ENCODE results near the gene ZFAND6.
A peak's percentile ranks its signal among the peaks of the same experiment; 100 is the strongest.
"Not testable (repeated sequence)": the region's sequence is repeated elsewhere in the genome, so short reads cannot be mapped to it uniquely, and the experiment has no call there.

Gene ZFAND6

GRCh38 chr15:80127911-80128310, 68.4 kb downstream of the ZFAND6 start:
- no peak for DNase-seq (ENCODE audit: low read depth)
- no peak overlapping the region for H3K4me3 ChIP-seq (ENCODE audit: low read depth, low read length)

GRCh38 chr15:80132382-80132781, 72.9 kb downstream of the ZFAND6 start:
- no peak for DNase-seq (ENCODE audit: low read depth)
- H3K4me3 ChIP-seq (ENCODE audit: low read depth, low read length): no peak overlapping the region

- no peak overlapping the region for H3K4me3 ChIP-seq (ENCODE audit: low read depth, low read length)
- DNase-seq (ENCODE audit: low read depth): no peak
Measured at GRCh38 chr15:80136854-80137253, 77.4 kb downstream of the ZFAND6 start.

GRCh38 chr15:80138961-80139360, 79.5 kb downstream of the ZFAND6 start:
- no peak overlapping the region for H3K4me3 ChIP-seq (ENCODE audit: low read depth, low read length)
- no peak for DNase-seq (ENCODE audit: low read depth)

- no peak for DNase-seq (ENCODE audit: low read depth)
- H3K4me3 ChIP-seq (ENCODE audit: low read depth, low read length): no peak overlapping the region
Measured at GRCh38 chr15:80140909-80141308, 81.4 kb downstream of the ZFAND6 start.

- H3K4me3 ChIP-seq (ENCODE audit: low read depth, low read length): no peak overlapping the region
- no peak for DNase-seq (ENCODE audit: low read depth)
Measured at GRCh38 chr15:80141916-80142598, 82.6 kb downstream of the ZFAND6 start.

- no peak overlapping the region for H3K4me3 ChIP-seq (ENCODE audit: low read depth, low read length)
- DNase-seq (ENCODE audit: low read depth): no peak
Measured at GRCh38 chr15:80142646-80143045, 83.2 kb downstream of the ZFAND6 start.

GRCh38 chr15:80151148-80151547, 91.7 kb downstream of the ZFAND6 start:
- DNase-seq (ENCODE audit: low read depth): no peak

GRCh38 chr15:80151576-80151975, 92.1 kb downstream of the ZFAND6 start:
- no peak overlapping the region for H3K4me3 ChIP-seq (ENCODE audit: low read depth, low read length)
- no peak for DNase-seq (ENCODE audit: low read depth)

More at GRCh38 chr15:80151148-80151547, 91.7 kb downstream of the ZFAND6 start:
- no peak overlapping the region for H3K4me3 ChIP-seq (ENCODE audit: low read depth, low read length)

GRCh38 chr15:80152180-80152895, 92.9 kb downstream of the ZFAND6 start:
- DNase-seq (ENCODE audit: low read depth): peak; percentile 87
- H3K4me3 ChIP-seq (ENCODE audit: low read depth, low read length): peak overlapping the region; percentile 68

- no peak for DNase-seq (ENCODE audit: low read depth)
- peak within 1 kb of the TSS; percentile 68 for H3K4me3 ChIP-seq (ENCODE audit: low read depth, low read length)
Measured at GRCh38 chr15:80152896-80153876, 93.7 kb downstream of the ZFAND6 start, which contains the start of gene FAH. Gene FAH (plus strand): TSS chr15:80152999. CDS start chr15:80153055, 56 bp downstream.

GRCh38 chr15:80153900-80154299, 94.4 kb downstream of the ZFAND6 start:
- H3K4me3 ChIP-seq (ENCODE audit: low read depth, low read length): peak overlapping the region; percentile 68
- DNase-seq (ENCODE audit: low read depth): no peak

GRCh38 chr15:80154336-80154735, 94.9 kb downstream of the ZFAND6 start:
- DNase-seq (ENCODE audit: low read depth): no peak
- H3K4me3 ChIP-seq (ENCODE audit: low read depth, low read length): no peak overlapping the region

GRCh38 chr15:80155001-80155377, 95.5 kb downstream of the ZFAND6 start:
- DNase-seq (ENCODE audit: low read depth): no peak
- no peak overlapping the region for H3K4me3 ChIP-seq (ENCODE audit: low read depth, low read length)

GRCh38 chr15:80155378-80156175, 96.1 kb downstream of the ZFAND6 start:
- H3K4me3 ChIP-seq (ENCODE audit: low read depth, low read length); DNase-seq (ENCODE audit: low read depth): not testable (repeated sequence)

GRCh38 chr15:80156176-80156720, 96.8 kb downstream of the ZFAND6 start:
- DNase-seq (ENCODE audit: low read depth): no peak

GRCh38 chr15:80157215-80157614, 97.7 kb downstream of the ZFAND6 start:
- no peak for DNase-seq (ENCODE audit: low read depth)

More at GRCh38 chr15:80156176-80156720, 96.8 kb downstream of the ZFAND6 start:
- no peak overlapping the region for H3K4me3 ChIP-seq (ENCODE audit: low read depth, low read length)

GRCh38 chr15:80159301-80159700, 99.8 kb downstream of the ZFAND6 start:
- DNase-seq (ENCODE audit: low read depth): no peak
- H3K4me3 ChIP-seq (ENCODE audit: low read depth, low read length): no peak overlapping the region

More at GRCh38 chr15:80157215-80157614, 97.7 kb downstream of the ZFAND6 start:
- H3K4me3 ChIP-seq (ENCODE audit: low read depth, low read length): no peak overlapping the region
